ENCODE measurements around the gene ITPRIPL1.

The ITPRIPL1 gene

GRCh38 chr2:96359866-96360265, 34.7 kb downstream of the ITPRIPL1 start:
- Histone ChIP-seq H4K20me1 (ENCODE audit: insufficient read depth, low read length) (no peaks in the 10 kb centered on the region), H3K4me2 (ENCODE audit: low read length) (no peak overlapping the region), H3K36me3 (ENCODE audit: insufficient read depth, low read length) (peaks cover 95% of the 10 kb centered on the region), H3F3A (ENCODE audit: insufficient read depth, low read length) (no peaks in the 10 kb centered on the region), H3K79me2 (ENCODE audit: insufficient read depth, low read length) (no peaks in the 10 kb centered on the region), H3K9ac (ENCODE audit: low read length) (no peak overlapping the region), H3K4me1 (ENCODE audit: insufficient read depth, low read length, severe bottlenecking) (no peaks in the 10 kb centered on the region), H3K27ac (ENCODE audit: low read depth, low read length, poor library complexity, severe bottlenecking) (no peak overlapping the region), H3K9me2 (ENCODE audit: low read depth, low read length) (no peaks in the 10 kb centered on the region), H3K9me3 (ENCODE audit: low read length) (no peaks in the 10 kb centered on the region), H2AFZ (ENCODE audit: low read length) (no peak overlapping the region), H3K4me3 (ENCODE audit: low read depth, low read length, poor library complexity, severe bottlenecking) (no peak overlapping the region), H3K27me3 (ENCODE audit: insufficient read depth, low read length) (no peaks in the 10 kb centered on the region)
- no peak for TF ChIP-seq CTCF (IDR thresholded peaks at IDR 0.05; ENCODE audit: low read length)
- TF ChIP-seq EZH2 (IDR thresholded peaks at IDR 0.05; ENCODE audit: borderline replicate concordance, low read length): no peak

- Histone ChIP-seq H3K79me2 (ENCODE audit: insufficient read depth, low read length) (no peaks in the 10 kb centered on the region), H3K4me3 (ENCODE audit: low read depth, low read length, poor library complexity, severe bottlenecking) (no peak overlapping the region), H3K27ac (ENCODE audit: low read depth, low read length, poor library complexity, severe bottlenecking) (no peak overlapping the region), H3K9me2 (ENCODE audit: low read depth, low read length) (no peaks in the 10 kb centered on the region), H3F3A (ENCODE audit: insufficient read depth, low read length) (no peaks in the 10 kb centered on the region), H3K4me1 (ENCODE audit: insufficient read depth, low read length, severe bottlenecking) (no peaks in the 10 kb centered on the region), H2AFZ (ENCODE audit: low read length) (no peak overlapping the region), H3K9me3 (ENCODE audit: low read length) (no peaks in the 10 kb centered on the region), H3K27me3 (ENCODE audit: insufficient read depth, low read length) (no peaks in the 10 kb centered on the region), H3K9ac (ENCODE audit: low read length) (no peak overlapping the region), H3K4me2 (ENCODE audit: low read length) (no peak overlapping the region), H4K20me1 (ENCODE audit: insufficient read depth, low read length) (no peaks in the 10 kb centered on the region), H3K36me3 (ENCODE audit: insufficient read depth, low read length) (peaks cover 95% of the 10 kb centered on the region)
- TF ChIP-seq EZH2 (IDR thresholded peaks at IDR 0.05; ENCODE audit: borderline replicate concordance, low read length): no peak
- no peak for TF ChIP-seq CTCF (IDR thresholded peaks at IDR 0.05; ENCODE audit: low read length)
These were observed 36.6 kb downstream of the ITPRIPL1 start for GRCh38 chr2:96361751-96362150.

- Histone ChIP-seq H3K27ac (ENCODE audit: low read depth, low read length, poor library complexity, severe bottlenecking) (no peak overlapping the region), H3F3A (ENCODE audit: insufficient read depth, low read length) (no peaks in the 10 kb centered on the region), H3K4me2 (ENCODE audit: low read length) (no peak overlapping the region), H4K20me1 (ENCODE audit: insufficient read depth, low read length) (no peaks in the 10 kb centered on the region), H3K79me2 (ENCODE audit: insufficient read depth, low read length) (no peaks in the 10 kb centered on the region), H3K36me3 (ENCODE audit: insufficient read depth, low read length) (peaks cover 95% of the 10 kb centered on the region), H3K27me3 (ENCODE audit: insufficient read depth, low read length) (no peaks in the 10 kb centered on the region), H3K9ac (ENCODE audit: low read length) (no peak overlapping the region), H3K4me3 (ENCODE audit: low read depth, low read length, poor library complexity, severe bottlenecking) (no peak overlapping the region), H2AFZ (ENCODE audit: low read length) (no peak overlapping the region), H3K9me2 (ENCODE audit: low read depth, low read length) (no peaks in the 10 kb centered on the region), H3K9me3 (ENCODE audit: low read length) (no peaks in the 10 kb centered on the region), H3K4me1 (ENCODE audit: insufficient read depth, low read length, severe bottlenecking) (no peaks in the 10 kb centered on the region)
- TF ChIP-seq EZH2 (IDR thresholded peaks at IDR 0.05; ENCODE audit: borderline replicate concordance, low read length) (no peak), CTCF (IDR thresholded peaks at IDR 0.05; ENCODE audit: low read length) (no peak)
These were observed 44.1 kb downstream of the ITPRIPL1 start for GRCh38 chr2:96369186-96369585.
